ENCODE measurements around the gene TRUB1.

GRCh38 chr10:114902151-114902550 lies 35.8 kb upstream of the TRUB1 start:
- TF ChIP-seq CTCF (conservative IDR thresholded peaks at IDR 0.05) (no peak), EZH2 (IDR thresholded peaks at IDR 0.05; ENCODE audit: low read depth) (no peak)

Data from PC-9 (cell line).